ENCODE results near the gene SAXO1.

DNA sequence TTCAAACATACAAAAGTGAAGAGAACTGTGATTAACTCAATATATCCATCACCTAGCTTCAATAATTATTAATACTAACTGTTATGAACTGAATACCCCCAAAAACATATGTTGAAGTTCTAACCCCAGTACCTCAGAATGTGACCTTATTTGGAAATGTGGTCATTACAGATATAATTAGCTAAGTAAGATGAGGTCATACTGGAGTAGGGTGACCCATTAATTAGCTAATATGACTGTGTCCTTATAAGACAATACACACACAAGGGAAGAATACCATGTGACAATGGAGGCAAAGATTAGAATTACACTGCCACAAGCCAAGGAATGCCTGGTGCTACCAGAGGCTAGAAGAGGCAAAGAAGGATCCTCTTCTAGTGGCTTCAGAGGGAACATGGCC, 24.0 kb upstream of the SAXO1 start:
- TF ChIP-seq, protein P1, sequence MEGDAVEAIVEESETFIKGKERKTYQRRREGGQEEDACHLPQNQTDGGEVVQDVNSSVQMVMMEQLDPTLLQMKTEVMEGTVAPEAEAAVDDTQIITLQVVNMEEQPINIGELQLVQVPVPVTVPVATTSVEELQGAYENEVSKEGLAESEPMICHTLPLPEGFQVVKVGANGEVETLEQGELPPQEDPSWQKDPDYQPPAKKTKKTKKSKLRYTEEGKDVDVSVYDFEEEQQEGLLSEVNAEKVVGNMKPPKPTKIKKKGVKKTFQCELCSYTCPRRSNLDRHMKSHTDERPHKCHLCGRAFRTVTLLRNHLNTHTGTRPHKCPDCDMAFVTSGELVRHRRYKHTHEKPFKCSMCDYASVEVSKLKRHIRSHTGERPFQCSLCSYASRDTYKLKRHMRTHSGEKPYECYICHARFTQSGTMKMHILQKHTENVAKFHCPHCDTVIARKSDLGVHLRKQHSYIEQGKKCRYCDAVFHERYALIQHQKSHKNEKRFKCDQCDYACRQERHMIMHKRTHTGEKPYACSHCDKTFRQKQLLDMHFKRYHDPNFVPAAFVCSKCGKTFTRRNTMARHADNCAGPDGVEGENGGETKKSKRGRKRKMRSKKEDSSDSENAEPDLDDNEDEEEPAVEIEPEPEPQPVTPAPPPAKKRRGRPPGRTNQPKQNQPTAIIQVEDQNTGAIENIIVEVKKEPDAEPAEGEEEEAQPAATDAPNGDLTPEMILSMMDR (conservative IDR thresholded peaks at IDR 0.05), result no peak
- TF ChIP-seq ZFX (IDR thresholded peaks at IDR 0.05), result no peak

Data from C4-2B (cell line).